Hair follicular keratinocyte (primary cell): ENCODE data around the gene RELL2. TPM values are rescaled to one million over a fixed set of nuclear protein-coding genes. Genes with fewer than 3 reads are reported as not detected.

Experiments
- total RNA-seq: library from RNA; depleted of rRNA; stranded (reverse); fragments of >200 nt; gene quantifications from 2 replicates; pipeline ENCODE4 v1.2.3, GENCODE V29; 2015

RELL2 gene
- 5.6 and 15.1 TPM in 2 replicates for total RNA-seq

GRCh38 chr5:141636413-141637122, at the start of gene RELL2, which contains the start of gene HDAC3:
RELL2 (plus strand) TSS chr5:141636997; CDS start chr5:141638226, 1,229 bp downstream.
HDAC3 (minus strand) TSS chr5:141636849; CDS start chr5:141636790, 59 bp downstream.

GRCh38 chr5:141618804-141619554, 17.8 kb upstream of the RELL2 start, which contains the start of gene DIAPH1:
DIAPH1 (minus strand) TSS chr5:141619000; CDS start chr5:141618914, 86 bp downstream.

GRCh38 chr5:141650851-141651727, 14.3 kb downstream of the RELL2 start, which contains the start of gene FCHSD1:
FCHSD1 (minus strand) TSS chr5:141651418; CDS start chr5:141651368, 50 bp downstream.

GRCh38 chr5:141681695-141682641, 45.2 kb downstream of the RELL2 start, which contains the start of gene ARAP3:
ARAP3 (minus strand) TSS chr5:141682230; CDS start chr5:141680486, 1,744 bp downstream.

Other genes with a start within 250 kb of the RELL2 start
- gene PCDHGB4, start 249.3 kb upstream of the RELL2 start, total RNA-seq = 1.5 and 3.7 TPM in 2 replicates
- gene PCDHGA8, start 244.4 kb upstream of the RELL2 start, total RNA-seq = 0.08 and 0.39 TPM in 2 replicates
- 3.3 and 5.9 TPM in 2 replicates for gene PCDHGB5, start 239.1 kb upstream of the RELL2 start, total RNA-seq
- 0.53 and 0.70 TPM in 2 replicates for gene PCDHGA9, start 234.2 kb upstream of the RELL2 start, total RNA-seq
- 0.61 and 0.70 TPM in 2 replicates for gene PCDHGB6, start 229.0 kb upstream of the RELL2 start, total RNA-seq
- 1.3 and 1.6 TPM in 2 replicates for gene PCDHGA10, start 224.0 kb upstream of the RELL2 start, total RNA-seq
- gene PCDHGB7, start 219.3 kb upstream of the RELL2 start, total RNA-seq = 1.3 and 2.3 TPM in 2 replicates
- 0.84 and 0.94 TPM in 2 replicates for gene PCDHGA11, start 215.9 kb upstream of the RELL2 start, total RNA-seq
- 1.6 and 4.0 TPM in 2 replicates for gene PCDHGA12, start 206.5 kb upstream of the RELL2 start, total RNA-seq
- gene PCDHGC3, start 161.0 kb upstream of the RELL2 start, total RNA-seq = 21.8 and 60.9 TPM in 2 replicates
- gene PCDHGC4, start 152.0 kb upstream of the RELL2 start, total RNA-seq = 0.19 and 0.31 TPM in 2 replicates
- gene PCDHGC5, start 147.9 kb upstream of the RELL2 start, total RNA-seq = 1.2 and 5.0 TPM in 2 replicates
- 99.0 and 100 TPM in 2 replicates for gene DIAPH1, start 18.0 kb upstream of the RELL2 start, total RNA-seq
- gene HDAC3, start 148 bp upstream of the RELL2 start, total RNA-seq = 51.6 and 61.5 TPM in 2 replicates
- 9.1 and 20.4 TPM in 2 replicates for gene FCHSD1, start 14.4 kb downstream of the RELL2 start, total RNA-seq
- gene ARAP3, start 45.2 kb downstream of the RELL2 start, total RNA-seq = 2.6 and 4.4 TPM in 2 replicates
- gene PCDH1, start 241.4 kb downstream of the RELL2 start, total RNA-seq = 0.49 and 5.6 TPM in 2 replicates